ENCODE data around the gene TBCA. TPM values are rescaled to one million over a fixed set of nuclear protein-coding genes. Genes with fewer than 3 reads are reported as not detected.

The TBCA gene
- total and polyA plus RNA-seq, 2 experiments from 2014 or later, result 117 to 814 TPM

DNA sequence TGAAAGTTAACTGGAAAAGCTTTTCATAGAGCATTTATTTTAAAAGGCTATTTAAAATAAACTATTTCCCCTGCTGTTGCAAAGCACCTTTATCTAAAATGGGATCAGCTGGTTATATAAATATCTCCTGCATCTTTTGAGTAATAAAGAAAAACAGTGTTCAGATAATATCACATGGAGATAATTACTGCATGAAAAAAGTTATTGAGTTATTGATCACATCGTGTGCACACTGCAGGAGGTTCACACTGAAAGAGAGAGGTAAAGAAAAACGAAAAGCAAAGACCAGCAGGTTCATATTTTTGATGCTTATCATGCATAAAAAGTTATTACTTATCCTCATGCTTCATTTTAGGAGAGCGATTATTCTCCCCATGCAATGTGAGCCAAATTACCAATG lies 82.2 kb downstream of the TBCA start:
- H4K20me1 ChIP-seq (replicated peaks; ENCODE audit: insufficient read depth), result peaks cover 7% of the 10 kb centered on the region; the same call in 1 of the 2 replicates
- H3K36me3 ChIP-seq (ENCODE audit: insufficient read depth), result peaks cover 14% of the 10 kb centered on the region
- no peak overlapping the region for H3K27ac ChIP-seq (ENCODE audit: low read depth)
- Mint-ChIP-seq H3K4me1 (peaks cover 6% of the 10 kb centered on the region), H3K27me3 (ENCODE audit: insufficient read depth, low read depth, poor library complexity) (no peaks in the 10 kb centered on the region), H3K9me3 (no peaks in the 10 kb centered on the region), H3K36me3 (ENCODE audit: low read depth) (peaks cover 20% of the 10 kb centered on the region; the same call in 2 of the 3 replicates), H3K27ac (no peak overlapping the region), H3K4me3 (no peak overlapping the region)
- peaks cover 51% of the 10 kb centered on the region for H3K79me2 ChIP-seq (replicated peaks; ENCODE audit: insufficient read depth)
- peaks cover 10% of the 10 kb centered on the region for H3K4me1 ChIP-seq (ENCODE audit: insufficient read depth)
- H3F3A ChIP-seq (replicated peaks; ENCODE audit: low read depth), result no peaks in the 10 kb centered on the region
- DNase-seq (ENCODE audit: low spot score) (no peak), ATAC-seq (no peak)
- no peaks in the 10 kb centered on the region for H3K9me2 ChIP-seq (ENCODE audit: insufficient read depth)
- no peak overlapping the region for H3K4me3 ChIP-seq
- no peak for TF ChIP-seq NANOG (IDR thresholded peaks at IDR 0.05; ENCODE audit: borderline replicate concordance)
- TF ChIP-seq, protein P1, sequence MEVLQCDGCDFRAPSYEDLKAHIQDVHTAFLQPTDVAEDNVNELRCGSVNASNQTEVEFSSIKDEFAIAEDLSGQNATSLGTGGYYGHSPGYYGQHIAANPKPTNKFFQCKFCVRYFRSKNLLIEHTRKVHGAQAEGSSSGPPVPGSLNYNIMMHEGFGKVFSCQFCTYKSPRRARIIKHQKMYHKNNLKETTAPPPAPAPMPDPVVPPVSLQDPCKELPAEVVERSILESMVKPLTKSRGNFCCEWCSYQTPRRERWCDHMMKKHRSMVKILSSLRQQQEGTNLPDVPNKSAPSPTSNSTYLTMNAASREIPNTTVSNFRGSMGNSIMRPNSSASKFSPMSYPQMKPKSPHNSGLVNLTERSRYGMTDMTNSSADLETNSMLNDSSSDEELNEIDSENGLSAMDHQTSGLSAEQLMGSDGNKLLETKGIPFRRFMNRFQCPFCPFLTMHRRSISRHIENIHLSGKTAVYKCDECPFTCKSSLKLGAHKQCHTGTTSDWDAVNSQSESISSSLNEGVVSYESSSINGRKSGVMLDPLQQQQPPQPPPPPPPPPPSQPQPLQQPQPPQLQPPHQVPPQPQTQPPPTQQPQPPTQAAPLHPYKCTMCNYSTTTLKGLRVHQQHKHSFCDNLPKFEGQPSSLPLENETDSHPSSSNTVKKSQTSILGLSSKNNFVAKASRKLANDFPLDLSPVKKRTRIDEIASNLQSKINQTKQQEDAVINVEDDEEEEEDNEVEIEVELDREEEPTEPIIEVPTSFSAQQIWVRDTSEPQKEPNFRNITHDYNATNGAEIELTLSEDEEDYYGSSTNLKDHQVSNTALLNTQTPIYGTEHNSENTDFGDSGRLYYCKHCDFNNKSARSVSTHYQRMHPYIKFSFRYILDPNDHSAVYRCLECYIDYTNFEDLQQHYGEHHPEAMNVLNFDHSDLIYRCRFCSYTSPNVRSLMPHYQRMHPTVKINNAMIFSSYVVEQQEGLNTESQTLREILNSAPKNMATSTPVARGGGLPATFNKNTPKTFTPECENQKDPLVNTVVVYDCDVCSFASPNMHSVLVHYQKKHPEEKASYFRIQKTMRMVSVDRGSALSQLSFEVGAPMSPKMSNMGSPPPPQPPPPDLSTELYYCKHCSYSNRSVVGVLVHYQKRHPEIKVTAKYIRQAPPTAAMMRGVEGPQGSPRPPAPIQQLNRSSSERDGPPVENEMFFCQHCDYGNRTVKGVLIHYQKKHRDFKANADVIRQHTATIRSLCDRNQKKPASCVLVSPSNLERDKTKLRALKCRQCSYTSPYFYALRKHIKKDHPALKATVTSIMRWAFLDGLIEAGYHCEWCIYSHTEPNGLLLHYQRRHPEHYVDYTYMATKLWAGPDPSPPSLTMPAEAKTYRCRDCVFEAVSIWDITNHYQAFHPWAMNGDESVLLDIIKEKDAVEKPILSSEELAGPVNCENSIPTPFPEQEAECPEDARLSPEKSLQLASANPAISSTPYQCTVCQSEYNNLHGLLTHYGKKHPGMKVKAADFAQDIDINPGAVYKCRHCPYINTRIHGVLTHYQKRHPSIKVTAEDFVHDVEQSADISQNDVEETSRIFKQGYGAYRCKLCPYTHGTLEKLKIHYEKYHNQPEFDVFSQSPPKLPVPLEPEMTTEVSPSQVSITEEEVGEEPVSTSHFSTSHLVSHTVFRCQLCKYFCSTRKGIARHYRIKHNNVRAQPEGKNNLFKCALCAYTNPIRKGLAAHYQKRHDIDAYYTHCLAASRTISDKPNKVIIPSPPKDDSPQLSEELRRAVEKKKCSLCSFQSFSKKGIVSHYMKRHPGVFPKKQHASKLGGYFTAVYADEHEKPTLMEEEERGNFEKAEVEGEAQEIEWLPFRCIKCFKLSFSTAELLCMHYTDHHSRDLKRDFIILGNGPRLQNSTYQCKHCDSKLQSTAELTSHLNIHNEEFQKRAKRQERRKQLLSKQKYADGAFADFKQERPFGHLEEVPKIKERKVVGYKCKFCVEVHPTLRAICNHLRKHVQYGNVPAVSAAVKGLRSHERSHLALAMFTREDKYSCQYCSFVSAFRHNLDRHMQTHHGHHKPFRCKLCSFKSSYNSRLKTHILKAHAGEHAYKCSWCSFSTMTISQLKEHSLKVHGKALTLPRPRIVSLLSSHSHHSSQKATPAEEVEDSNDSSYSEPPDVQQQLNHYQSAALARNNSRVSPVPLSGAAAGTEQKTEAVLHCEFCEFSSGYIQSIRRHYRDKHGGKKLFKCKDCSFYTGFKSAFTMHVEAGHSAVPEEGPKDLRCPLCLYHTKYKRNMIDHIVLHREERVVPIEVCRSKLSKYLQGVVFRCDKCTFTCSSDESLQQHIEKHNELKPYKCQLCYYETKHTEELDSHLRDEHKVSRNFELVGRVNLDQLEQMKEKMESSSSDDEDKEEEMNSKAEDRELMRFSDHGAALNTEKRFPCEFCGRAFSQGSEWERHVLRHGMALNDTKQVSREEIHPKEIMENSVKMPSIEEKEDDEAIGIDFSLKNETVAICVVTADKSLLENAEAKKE (CRISPR knock-in tag; IDR thresholded peaks at IDR 0.05), result no peak
- TF ChIP-seq EZH2phosphoT487 (IDR thresholded peaks at IDR 0.05; ENCODE audit: unreplicated experiment), result no peak
- TF ChIP-seq CREB1 (CRISPR knock-in tag; IDR thresholded peaks at IDR 0.05; ENCODE audit: low read depth), result no peak
- TF ChIP-seq ZNF331 (CRISPR knock-in tag; IDR thresholded peaks at IDR 0.05; ENCODE audit: low read depth), result no peak
- TF ChIP-seq STAT1 (IDR thresholded peaks at IDR 0.05; ENCODE audit: unreplicated experiment), result no peak
- no peaks in the 10 kb centered on the region for H3K27me3 ChIP-seq (ENCODE audit: insufficient read depth)
- H2AFZ ChIP-seq, result no peak overlapping the region
- H3K4me2 ChIP-seq, result no peak overlapping the region

GRCh38 chr5:77683171-77683732 lies 92.9 kb downstream of the TBCA start:
- Histone ChIP-seq H3K27ac (ENCODE audit: low read depth) (no peak overlapping the region), H3K4me1 (ENCODE audit: insufficient read depth) (no peaks in the 10 kb centered on the region), H4K20me1 (replicated peaks; ENCODE audit: insufficient read depth) (0 out of 2 replicates have a peak, but pooled peaks cover 3% of the 10 kb centered on the region), H2AFZ (no peak overlapping the region), H3K9me2 (ENCODE audit: insufficient read depth) (no peaks in the 10 kb centered on the region), H3F3A (replicated peaks; ENCODE audit: low read depth) (no peaks in the 10 kb centered on the region), H3K36me3 (ENCODE audit: insufficient read depth) (no peaks in the 10 kb centered on the region), H3K27me3 (ENCODE audit: insufficient read depth) (no peaks in the 10 kb centered on the region), H3K79me2 (replicated peaks; ENCODE audit: insufficient read depth) (no peaks in the 10 kb centered on the region), H3K4me2 (no peak overlapping the region), H3K4me3 (no peak overlapping the region)
- DNase-seq (ENCODE audit: low spot score) (no peak), ATAC-seq (no peak)
- H3K27ac Mint-ChIP-seq, result no peak overlapping the region
- no peaks in the 10 kb centered on the region for H3K27me3 Mint-ChIP-seq (ENCODE audit: insufficient read depth, low read depth, poor library complexity)
- H3K36me3 Mint-ChIP-seq (ENCODE audit: low read depth), result no peaks in the 10 kb centered on the region
- no peak overlapping the region for H3K4me3 Mint-ChIP-seq
- no peaks in the 10 kb centered on the region for H3K9me3 Mint-ChIP-seq
- no peaks in the 10 kb centered on the region for H3K4me1 Mint-ChIP-seq
- TF ChIP-seq EZH2phosphoT487 (IDR thresholded peaks at IDR 0.05; ENCODE audit: unreplicated experiment), result no peak
- TF ChIP-seq, protein P2, sequence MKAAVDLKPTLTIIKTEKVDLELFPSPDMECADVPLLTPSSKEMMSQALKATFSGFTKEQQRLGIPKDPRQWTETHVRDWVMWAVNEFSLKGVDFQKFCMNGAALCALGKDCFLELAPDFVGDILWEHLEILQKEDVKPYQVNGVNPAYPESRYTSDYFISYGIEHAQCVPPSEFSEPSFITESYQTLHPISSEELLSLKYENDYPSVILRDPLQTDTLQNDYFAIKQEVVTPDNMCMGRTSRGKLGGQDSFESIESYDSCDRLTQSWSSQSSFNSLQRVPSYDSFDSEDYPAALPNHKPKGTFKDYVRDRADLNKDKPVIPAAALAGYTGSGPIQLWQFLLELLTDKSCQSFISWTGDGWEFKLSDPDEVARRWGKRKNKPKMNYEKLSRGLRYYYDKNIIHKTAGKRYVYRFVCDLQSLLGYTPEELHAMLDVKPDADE (IDR thresholded peaks at IDR 0.05), result no peak
- no peak for TF ChIP-seq CREB1 (CRISPR knock-in tag; IDR thresholded peaks at IDR 0.05; ENCODE audit: low read depth)
- no peak for TF ChIP-seq EZH2 (IDR thresholded peaks at IDR 0.05; ENCODE audit: low read depth, unreplicated experiment)
- no peak for TF ChIP-seq NANOG (IDR thresholded peaks at IDR 0.05; ENCODE audit: borderline replicate concordance)
- TF ChIP-seq, protein P3, sequence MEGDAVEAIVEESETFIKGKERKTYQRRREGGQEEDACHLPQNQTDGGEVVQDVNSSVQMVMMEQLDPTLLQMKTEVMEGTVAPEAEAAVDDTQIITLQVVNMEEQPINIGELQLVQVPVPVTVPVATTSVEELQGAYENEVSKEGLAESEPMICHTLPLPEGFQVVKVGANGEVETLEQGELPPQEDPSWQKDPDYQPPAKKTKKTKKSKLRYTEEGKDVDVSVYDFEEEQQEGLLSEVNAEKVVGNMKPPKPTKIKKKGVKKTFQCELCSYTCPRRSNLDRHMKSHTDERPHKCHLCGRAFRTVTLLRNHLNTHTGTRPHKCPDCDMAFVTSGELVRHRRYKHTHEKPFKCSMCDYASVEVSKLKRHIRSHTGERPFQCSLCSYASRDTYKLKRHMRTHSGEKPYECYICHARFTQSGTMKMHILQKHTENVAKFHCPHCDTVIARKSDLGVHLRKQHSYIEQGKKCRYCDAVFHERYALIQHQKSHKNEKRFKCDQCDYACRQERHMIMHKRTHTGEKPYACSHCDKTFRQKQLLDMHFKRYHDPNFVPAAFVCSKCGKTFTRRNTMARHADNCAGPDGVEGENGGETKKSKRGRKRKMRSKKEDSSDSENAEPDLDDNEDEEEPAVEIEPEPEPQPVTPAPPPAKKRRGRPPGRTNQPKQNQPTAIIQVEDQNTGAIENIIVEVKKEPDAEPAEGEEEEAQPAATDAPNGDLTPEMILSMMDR (conservative IDR thresholded peaks at IDR 0.05; ENCODE audit: low read depth in 2 of 2), result no peak
